H9 (cell line): Measurements from ENCODE around the gene C16orf89. TPM values are rescaled to one million over a fixed set of nuclear protein-coding genes. Genes with fewer than 3 reads are reported as not detected.

ENCODE experiments used
- DNase-seq: peaks from one replicate; pipeline ENCODE4 v3.0.0-alpha.2; 2017
- H2AFZ ChIP-seq: one replicate; pipeline ENCODE4 v1.6.1; 2013; ENCODE audit warnings: mild to moderate bottlenecking, low read length, control low read depth, moderate library complexity
- H2AK5ac ChIP-seq: 2 replicates; pipeline ENCODE4 v1.6.1; 2013; ENCODE audit warnings: low read length, control low read depth, mixed read lengths; ENCODE audit not compliant: insufficient read length
- H2BK120ac ChIP-seq: one replicate; pipeline ENCODE4 v1.6.1; 2013; ENCODE audit warnings: low read depth, mild to moderate bottlenecking, low read length, control low read depth, inconsistent platforms; ENCODE audit not compliant: poor library complexity, severe bottlenecking
- H2BK12ac ChIP-seq: 2 replicates; pipeline ENCODE4 v1.6.1; 2013; ENCODE audit warnings: low read length, control low read depth, mixed read lengths, low read depth; ENCODE audit not compliant: insufficient read length
- H2BK15ac ChIP-seq: 2 replicates; pipeline ENCODE4 v1.6.1; 2013; ENCODE audit warnings: low read depth, low read length, control low read depth
- H2BK20ac ChIP-seq: one replicate; pipeline ENCODE4 v1.6.1; 2013; ENCODE audit warnings: low read depth, mild to moderate bottlenecking, low read length, control low read depth, inconsistent platforms; ENCODE audit not compliant: poor library complexity, severe bottlenecking
- H2BK5ac ChIP-seq: 2 replicates; pipeline ENCODE4 v1.6.1; 2013; ENCODE audit warnings: low read length, control low read depth, mixed read lengths; ENCODE audit not compliant: insufficient read length
- H3K14ac ChIP-seq: 2 replicates; pipeline ENCODE4 v1.6.1; 2013; ENCODE audit warnings: low read length, control low read depth; ENCODE audit not compliant: insufficient read depth
- H3K18ac ChIP-seq: 2 replicates; pipeline ENCODE4 v1.6.1; 2013; ENCODE audit warnings: low read depth, mild to moderate bottlenecking, mixed read lengths, low read length, control low read depth; ENCODE audit not compliant: insufficient read length
- H3K23ac ChIP-seq: 2 replicates; pipeline ENCODE4 v1.6.1; 2013; ENCODE audit warnings: low read length, control low read depth, mixed read lengths, low read depth; ENCODE audit not compliant: insufficient read length
- H3K23me2 ChIP-seq: 2 replicates; pipeline ENCODE4 v1.6.1; 2013; ENCODE audit warnings: low read depth, mild to moderate bottlenecking, mixed read lengths, low read length, control low read depth; ENCODE audit not compliant: insufficient read length, poor library complexity, severe bottlenecking
- H3K27ac ChIP-seq: 2 replicates; pipeline ENCODE4 v1.5.1; 2013; ENCODE audit warnings: low read length, control low read depth, mixed read lengths, low read depth; ENCODE audit not compliant: insufficient read length
- H3K27me3 ChIP-seq: 2 replicates; pipeline ENCODE4 v1.6.1; 2013; ENCODE audit warnings: low read length, control low read depth, inconsistent platforms; ENCODE audit not compliant: insufficient read depth
- H3K4ac ChIP-seq: 2 replicates; pipeline ENCODE4 v1.6.1; 2013; ENCODE audit warnings: low read depth, mild to moderate bottlenecking, control low read depth, inconsistent platforms, low read length, moderate library complexity
- H3K4me1 ChIP-seq: 2 replicates; pipeline ENCODE4 v1.6.1; 2013; ENCODE audit warnings: low read length, control low read depth, inconsistent platforms; ENCODE audit not compliant: insufficient read depth
- H3K4me2 ChIP-seq: 2 replicates; pipeline ENCODE4 v1.6.1; 2013; ENCODE audit warnings: low read length, control low read depth, mixed read lengths; ENCODE audit not compliant: insufficient read length, insufficient read depth
- H3K56ac ChIP-seq: 2 replicates; pipeline ENCODE4 v1.6.1; 2013; ENCODE audit warnings: low read depth, mild to moderate bottlenecking, mixed read lengths, low read length, control low read depth; ENCODE audit not compliant: insufficient read length
- H3K79me1 ChIP-seq: 2 replicates; pipeline ENCODE4 v1.6.1; 2013; ENCODE audit warnings: low read depth, mild to moderate bottlenecking, moderate library complexity, low read length, control low read depth, inconsistent platforms; ENCODE audit not compliant: insufficient read depth, poor library complexity, severe bottlenecking
- H3K79me2 ChIP-seq: 2 replicates; pipeline ENCODE4 v1.6.1; 2013; ENCODE audit warnings: low read length, control low read depth, inconsistent platforms; ENCODE audit not compliant: insufficient read depth
- H3K9ac ChIP-seq: 2 replicates; pipeline ENCODE4 v1.6.1; 2013; ENCODE audit warnings: low read length, control low read depth, mixed read lengths; ENCODE audit not compliant: insufficient read length; ENCODE audit errors: extremely low read depth
- H3K9me3 ChIP-seq: one replicate; pipeline ENCODE4 v1.6.1; 2013; ENCODE audit warnings: low read depth, low read length, inconsistent platforms; ENCODE audit not compliant: control insufficient read depth
- H3T11ph ChIP-seq: one replicate; pipeline ENCODE4 v1.6.1; 2013; ENCODE audit warnings: mild to moderate bottlenecking, low read length, control low read depth, inconsistent platforms
- H4K20me1 ChIP-seq: one replicate; pipeline ENCODE4 v1.6.1; 2013; ENCODE audit not compliant: control insufficient read depth, insufficient read length, insufficient read depth
- H4K5ac ChIP-seq: 2 replicates; pipeline ENCODE4 v1.6.1; 2013; ENCODE audit warnings: low read depth, mild to moderate bottlenecking, mixed read lengths, low read length, control low read depth; ENCODE audit not compliant: insufficient read length
- H4K8ac ChIP-seq: replicated peaks from 2 replicates; pipeline ENCODE4 v1.6.1; 2013; ENCODE audit warnings: low read length, control low read depth, mixed read lengths, low read depth; ENCODE audit not compliant: insufficient read length
- H4K91ac ChIP-seq: 2 replicates; pipeline ENCODE4 v1.6.1; 2013; ENCODE audit warnings: low read depth, mild to moderate bottlenecking, moderate library complexity, mixed read lengths, low read length, control low read depth; ENCODE audit not compliant: insufficient read length
- H3K27ac Mint-ChIP-seq, 3 experiments: 2 replicates in 2 of 3; 3 replicates in 1 of 3; pipeline ENCODE4 v1.8.0; 2020 to 2021; ENCODE audit warnings: mixed read lengths in 3 of 3, mild to moderate bottlenecking in 1 of 3, moderate library complexity in 1 of 3
- H3K27me3 Mint-ChIP-seq: 2 replicates; pipeline ENCODE4 v1.8.0; 2021; ENCODE audit warnings: low read depth, mild to moderate bottlenecking, moderate library complexity, mixed read lengths
- H3K36me3 Mint-ChIP-seq, 3 experiments: 2 replicates in 2 of 3; 3 replicates in 1 of 3; pipeline ENCODE4 v1.8.0; 2020 to 2021; ENCODE audit warnings: low read depth in 3 of 3, mixed read lengths in 3 of 3; ENCODE audit not compliant: insufficient read depth in 1 of 3
- H3K4me1 Mint-ChIP-seq, 2 experiments: 2 replicates each; pipeline ENCODE4 v1.8.0; 2020; ENCODE audit warnings: mixed read lengths in 2 of 2
- H3K4me3 Mint-ChIP-seq, 2 experiments: 2 replicates in 1 of 2; 3 replicates in 1 of 2; pipeline ENCODE4 v1.8.0; 2020 to 2021; ENCODE audit warnings: mild to moderate bottlenecking in 2 of 2, mixed read lengths in 2 of 2, moderate library complexity in 1 of 2
- H3K9me3 Mint-ChIP-seq, 2 experiments: 2 replicates in 1 of 2; 3 replicates in 1 of 2; pipeline ENCODE4 v1.8.0; 2020; ENCODE audit warnings: mild to moderate bottlenecking in 2 of 2, mixed read lengths in 2 of 2, moderate library complexity in 1 of 2
- CTCF ChIP-seq: fragments of 200-600 bp; sonication (generic); conservative IDR thresholded peaks from 3 replicates; pipeline ENCODE4 v1.8.0; 2021; ENCODE audit warnings: antibody characterized with exemption, mild to moderate bottlenecking
- WGBS: extraction: QIAGEN DNeasy Blood & Tissue Kit; methylation state at CpG from one replicate; pipeline ENCODE4 v1.1.7; 2013; ENCODE audit warnings: missing lambda C conversion rate, low lambda C conversion rate, mixed read lengths; ENCODE audit not compliant: insufficient read length; ENCODE audit errors: extremely low coverage; 5-methylcytosine and 5-hydroxymethylcytosine counted together
- total RNA-seq: library from RNA; stranded (reverse); gene quantifications from 2 replicates; pipeline ENCODE4 v1.2.1, GENCODE V29; 2021

C16orf89 gene
- total RNA-seq, 1 experiment from 2014 or later, result 2.5 TPM

DNA sequence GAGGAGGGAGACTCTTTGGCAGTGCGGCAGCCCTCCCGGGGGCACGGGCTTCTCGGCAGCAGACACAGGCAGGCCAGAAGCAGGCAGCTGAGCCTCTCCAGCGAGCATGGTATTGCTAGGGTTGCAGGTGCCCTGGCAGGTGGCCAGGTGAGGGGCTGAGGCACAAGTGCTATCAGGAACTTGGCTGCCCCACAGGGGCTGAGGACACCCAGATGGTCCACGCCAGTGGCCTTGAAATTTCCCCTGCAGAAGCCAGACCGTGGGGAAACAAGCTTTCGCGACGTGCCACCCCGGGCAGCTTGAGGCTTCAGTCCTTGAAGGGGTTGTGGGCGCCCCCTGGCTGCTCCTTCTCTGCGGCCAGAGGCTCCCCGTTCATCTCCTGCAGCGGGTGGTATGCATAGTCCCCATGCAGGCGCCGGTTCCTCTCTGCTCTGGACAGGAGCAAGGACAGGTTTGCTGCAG lies 40.6 kb downstream of the C16orf89 start:
- no peak overlapping the region for H3K14ac ChIP-seq
- no CpG with 5 or more reads among the region's 17 CpGs for WGBS
- H3K27me3 Mint-ChIP-seq, result peaks cover 9% of the 10 kb centered on the region
- H3K23ac ChIP-seq, result no peak overlapping the region
- H2AK5ac ChIP-seq, result no peak overlapping the region
- H3K27ac ChIP-seq, result no peak overlapping the region
- no peak overlapping the region for H4K91ac ChIP-seq
- H3K9ac ChIP-seq, result no peak overlapping the region
- no peak overlapping the region for H4K8ac ChIP-seq
- H3K18ac ChIP-seq, result no peak overlapping the region
- no peak overlapping the region for H3K4me2 ChIP-seq
- no peaks in the 10 kb centered on the region for H3K9me3 ChIP-seq
- H3K4me3 Mint-ChIP-seq, result 0 out of 5 replicates have a peak overlapping the region, but pooled peaks of 1 of the 2 experiments have one; percentile 29
- H4K20me1 ChIP-seq, result no peaks in the 10 kb centered on the region
- no peak overlapping the region for H2AFZ ChIP-seq
- no peaks in the 10 kb centered on the region for H3K23me2 ChIP-seq
- no peaks in the 10 kb centered on the region for H3K79me2 ChIP-seq
- peak; percentile 85 for DNase-seq
- H2BK15ac ChIP-seq, result no peak overlapping the region
- H2BK120ac ChIP-seq, result no peak overlapping the region
- H3K4me1 Mint-ChIP-seq, result peaks cover 9 to 15% of the 10 kb centered on the region in 2 experiments
- H3K9me3 Mint-ChIP-seq, result no peaks in the 10 kb centered on the region
- H3K4me1 ChIP-seq, result no peaks in the 10 kb centered on the region
- H2BK12ac ChIP-seq, result no peak overlapping the region
- no peaks in the 10 kb centered on the region for H3K36me3 Mint-ChIP-seq
- no peak overlapping the region for H3T11ph ChIP-seq
- peak; percentile 83 for TF ChIP-seq CTCF
- no peaks in the 10 kb centered on the region for H3K27me3 ChIP-seq
- no peaks in the 10 kb centered on the region for H3K79me1 ChIP-seq
- no peak overlapping the region for H2BK20ac ChIP-seq
- no peak overlapping the region for H4K5ac ChIP-seq
- no peak overlapping the region for H3K4ac ChIP-seq
- no peak overlapping the region for H2BK5ac ChIP-seq
- H3K27ac Mint-ChIP-seq, result no peak overlapping the region; a peak in 1 of 7 replicates
- no peak overlapping the region for H3K56ac ChIP-seq
